Right atrium auricular region (tissue), 2 donors: ENCODE results near the gene RCN2. TPM values are rescaled to one million over a fixed set of nuclear protein-coding genes. Genes with fewer than 3 reads are reported as not detected.

ENCODE experiments used
- DNase-seq: peaks from one replicate; pipeline ENCODE4 v3.0.0-alpha.2; 2019; ENCODE audit warnings: low spot score
- H3K27ac ChIP-seq, 2 donors: fragments of 200-600 bp; sonication (generic); 1 replicate in 1 of 2; 2 replicates in 1 of 2; pipeline ENCODE4 v1.5.1; 2016 to 2019
- H3K27me3 ChIP-seq, 2 donors: fragments of 200-600 bp; sonication (generic); one replicate each; pipeline versions ENCODE4 v1.5.1 to v1.6.0; 2017 to 2019
- H3K36me3 ChIP-seq: fragments of 200-600 bp; sonication (generic); one replicate; pipeline ENCODE4 v1.5.1; 2016
- H3K4me1 ChIP-seq, 2 donors: fragments of 200-600 bp; sonication (generic); one replicate each; pipeline versions ENCODE4 v1.5.1 to v1.6.0; 2017 to 2019
- H3K4me3 ChIP-seq, 2 donors: fragments of 200-600 bp; sonication (generic); 1 replicate in 1 of 2; 2 replicates in 1 of 2; pipeline ENCODE4 v1.5.1; 2017 to 2019; ENCODE audit warnings: mild to moderate bottlenecking in 1 of 2, moderate library complexity in 1 of 2
- H3K9me3 ChIP-seq, 2 donors: fragments of 200-600 bp; sonication (generic); one replicate each; pipeline ENCODE4 v1.5.1; 2019
- total RNA-seq, 2 donors: library from RNA; depleted of rRNA; stranded (reverse); fragments of >200 nt; gene quantifications; one replicate each; pipeline ENCODE4 v1.1.0, GENCODE V29; 2016
- TF ChIP-seq, protein P1 (sequence below), 2 donors: fragments of 200-600 bp; sonication (generic); IDR thresholded peaks; one replicate each; pipeline ENCODE4 v1.5.1; 2019; ENCODE audit warnings: antibody characterized with exemption in 2 of 2

Gene RCN2
- total RNA-seq, 2 donors from 2014 or later, result 20.9 to 39.9 TPM

- no peak for DNase-seq
- Histone ChIP-seq H3K4me1 (peaks cover 0 to 13% of the 10 kb centered on the region in 2 donors), H3K36me3 (no peaks in the 10 kb centered on the region), H3K27me3 (no peaks in the 10 kb centered on the region), H3K27ac (peak overlapping the region; percentile 65 to 72), H3K9me3 (no peaks in the 10 kb centered on the region), H3K4me3 (peak overlapping the region; percentile 72 to 80)
- TF ChIP-seq, protein P1, sequence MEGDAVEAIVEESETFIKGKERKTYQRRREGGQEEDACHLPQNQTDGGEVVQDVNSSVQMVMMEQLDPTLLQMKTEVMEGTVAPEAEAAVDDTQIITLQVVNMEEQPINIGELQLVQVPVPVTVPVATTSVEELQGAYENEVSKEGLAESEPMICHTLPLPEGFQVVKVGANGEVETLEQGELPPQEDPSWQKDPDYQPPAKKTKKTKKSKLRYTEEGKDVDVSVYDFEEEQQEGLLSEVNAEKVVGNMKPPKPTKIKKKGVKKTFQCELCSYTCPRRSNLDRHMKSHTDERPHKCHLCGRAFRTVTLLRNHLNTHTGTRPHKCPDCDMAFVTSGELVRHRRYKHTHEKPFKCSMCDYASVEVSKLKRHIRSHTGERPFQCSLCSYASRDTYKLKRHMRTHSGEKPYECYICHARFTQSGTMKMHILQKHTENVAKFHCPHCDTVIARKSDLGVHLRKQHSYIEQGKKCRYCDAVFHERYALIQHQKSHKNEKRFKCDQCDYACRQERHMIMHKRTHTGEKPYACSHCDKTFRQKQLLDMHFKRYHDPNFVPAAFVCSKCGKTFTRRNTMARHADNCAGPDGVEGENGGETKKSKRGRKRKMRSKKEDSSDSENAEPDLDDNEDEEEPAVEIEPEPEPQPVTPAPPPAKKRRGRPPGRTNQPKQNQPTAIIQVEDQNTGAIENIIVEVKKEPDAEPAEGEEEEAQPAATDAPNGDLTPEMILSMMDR (IDR thresholded peaks at IDR 0.05), result no peak
These were observed 635 bp upstream of the RCN2 start for GRCh38 chr15:76930831-76931396.

GRCh38 chr15:76932135-76932966 is 802 bp downstream of the RCN2 start:
- no peaks in the 10 kb centered on the region for H3K27me3 ChIP-seq
- DNase-seq, result no peak
- no peaks in the 10 kb centered on the region for H3K36me3 ChIP-seq
- peaks cover 0 to 13% of the 10 kb centered on the region in 2 donors for H3K4me1 ChIP-seq
- peak overlapping the region; percentile 65 to 72 for H3K27ac ChIP-seq
- peak overlapping the region; percentile 72 to 80 for H3K4me3 ChIP-seq
- no peaks in the 10 kb centered on the region for H3K9me3 ChIP-seq
- TF ChIP-seq, protein P1 (IDR thresholded peaks at IDR 0.05), result no peak

DNA sequence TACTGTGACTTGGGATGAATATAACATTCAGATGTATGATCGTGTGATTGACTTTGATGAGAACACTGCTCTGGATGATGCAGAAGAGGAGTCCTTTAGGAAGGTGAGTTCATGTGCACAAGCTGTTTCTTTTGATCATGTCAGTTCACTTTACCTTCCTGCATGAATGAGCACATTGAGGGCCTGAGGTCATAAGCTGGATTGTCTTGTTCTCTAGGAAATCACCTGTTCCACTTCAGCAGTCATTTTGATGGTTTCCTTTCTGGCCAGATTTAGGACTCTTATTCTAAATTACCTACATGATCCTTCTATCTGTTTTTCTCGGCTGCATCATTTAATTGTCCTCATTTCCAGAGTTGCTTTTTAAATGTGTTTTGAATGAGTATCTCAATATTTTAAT is 4.1 kb downstream of the RCN2 start:
- Histone ChIP-seq H3K36me3 (no peaks in the 10 kb centered on the region), H3K27ac (no peak overlapping the region), H3K27me3 (no peaks in the 10 kb centered on the region), H3K4me3 (no peak overlapping the region), H3K9me3 (no peaks in the 10 kb centered on the region), H3K4me1 (peaks cover 0 to 13% of the 10 kb centered on the region in 2 donors)
- DNase-seq, result no peak
- TF ChIP-seq, protein P1 (IDR thresholded peaks at IDR 0.05), result no peak

DNA sequence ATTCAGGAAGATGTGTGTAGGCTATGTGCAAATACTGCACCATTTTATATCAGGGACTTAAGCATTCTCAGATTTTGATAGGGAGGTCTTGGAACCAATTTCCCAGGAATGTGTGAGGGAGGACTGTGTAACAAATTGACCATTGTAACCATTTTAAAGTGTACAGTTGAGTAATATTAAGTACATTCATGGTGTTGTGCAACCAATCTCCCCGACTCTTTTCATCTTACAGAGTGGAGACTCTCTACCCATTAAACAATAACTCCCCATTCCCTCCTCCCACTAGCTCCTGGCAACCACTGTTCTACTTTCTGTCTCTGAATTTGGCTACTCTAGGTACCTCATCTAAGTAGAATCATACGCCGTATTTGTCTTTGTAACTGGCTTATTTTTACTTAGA is 5.1 kb downstream of the RCN2 start:
- Histone ChIP-seq H3K9me3 (no peaks in the 10 kb centered on the region), H3K4me3 (no peak overlapping the region), H3K27me3 (no peaks in the 10 kb centered on the region), H3K36me3 (no peaks in the 10 kb centered on the region), H3K27ac (no peak overlapping the region), H3K4me1 (peaks cover 0 to 13% of the 10 kb centered on the region in 2 donors)
- TF ChIP-seq, protein P1 (IDR thresholded peaks at IDR 0.05), result no peak
- no peak for DNase-seq

- H3K27me3 ChIP-seq, result no peaks in the 10 kb centered on the region
- TF ChIP-seq, protein P1 (IDR thresholded peaks at IDR 0.05), result no peak
- no peak overlapping the region for H3K4me3 ChIP-seq
- H3K4me1 ChIP-seq, result no peaks in the 10 kb centered on the region
- no peak for DNase-seq
- no peak overlapping the region for H3K27ac ChIP-seq
- H3K9me3 ChIP-seq, result no peaks in the 10 kb centered on the region
- H3K36me3 ChIP-seq, result no peaks in the 10 kb centered on the region
These were observed 7.2 kb downstream of the RCN2 start for GRCh38 chr15:76938752-76939151.
